OCI-LY1 (cell line): ENCODE measurements around the gene FKBP8.

Source experiments
- H2AFZ ChIP-seq: fragments of 200-600 bp; sonication (generic), shearing (Covaris generic); 2 replicates; pipeline ENCODE4 v1.6.0; 2014; ENCODE audit warnings: antibody characterized with exemption, mild to moderate bottlenecking, low read length
- H3F3A ChIP-seq: fragments of 200-600 bp; sonication (generic), shearing (Covaris generic); 2 replicates; pipeline ENCODE4 v1.6.0; 2014; ENCODE audit warnings: mild to moderate bottlenecking, antibody characterized with exemption, low read length, moderate library complexity; ENCODE audit not compliant: insufficient read depth
- H3K27ac ChIP-seq: fragments of 200-600 bp; sonication (generic); 2 replicates; pipeline ENCODE4 v1.5.1; 2014; ENCODE audit warnings: low read length, mixed run types, mild to moderate bottlenecking, low read depth; ENCODE audit not compliant: poor library complexity, severe bottlenecking
- H3K27me3 ChIP-seq: fragments of 200-600 bp; sonication (generic); 2 replicates; pipeline ENCODE4 v1.6.0; 2014; ENCODE audit warnings: antibody characterized with exemption, mild to moderate bottlenecking, low read length, moderate library complexity; ENCODE audit not compliant: insufficient read depth
- H3K36me3 ChIP-seq: fragments of 200-600 bp; sonication (generic); 2 replicates; pipeline ENCODE4 v1.6.1; 2014; ENCODE audit warnings: mild to moderate bottlenecking, antibody characterized with exemption, low read length, moderate library complexity, mixed read lengths; ENCODE audit not compliant: insufficient read depth
- H3K4me1 ChIP-seq: fragments of 200-600 bp; sonication (generic); 2 replicates; pipeline ENCODE4 v1.5.1; 2014; ENCODE audit warnings: mild to moderate bottlenecking, low read length, moderate library complexity; ENCODE audit not compliant: insufficient read depth, severe bottlenecking
- H3K4me2 ChIP-seq: fragments of 200-600 bp; sonication (generic), shearing (Covaris generic); 2 replicates; pipeline ENCODE4 v1.6.1; 2014; ENCODE audit warnings: low read length
- H3K4me3 ChIP-seq: fragments of 200-600 bp; sonication (generic); 2 replicates; pipeline ENCODE4 v1.5.1; 2014; ENCODE audit warnings: low read length, low read depth, mild to moderate bottlenecking, mixed read lengths; ENCODE audit not compliant: poor library complexity, severe bottlenecking
- H3K79me2 ChIP-seq: fragments of 200-600 bp; shearing (Covaris generic); 2 replicates; pipeline ENCODE4 v1.6.1; 2016; ENCODE audit warnings: mixed run types, low read length, mixed read lengths; ENCODE audit not compliant: insufficient read depth
- H3K9ac ChIP-seq: fragments of 200-600 bp; sonication (generic), shearing (Covaris generic); 2 replicates; pipeline ENCODE4 v1.6.1; 2014; ENCODE audit warnings: mild to moderate bottlenecking, low read length, mixed read lengths
- H3K9me2 ChIP-seq: fragments of 200-600 bp; sonication (generic), shearing (Covaris generic); 2 replicates; pipeline ENCODE4 v1.6.1; 2014; ENCODE audit warnings: low read depth, mild to moderate bottlenecking, low read length, mixed read lengths
- H3K9me3 ChIP-seq: fragments of 200-600 bp; shearing (Covaris generic); 2 replicates; pipeline ENCODE4 v1.6.1; 2014; ENCODE audit warnings: low read length, mixed read lengths
- H4K20me1 ChIP-seq: fragments of 200-600 bp; sonication (generic), shearing (Covaris generic); 2 replicates; pipeline ENCODE4 v1.6.0; 2016; ENCODE audit warnings: mild to moderate bottlenecking, low read length; ENCODE audit not compliant: insufficient read depth
- CTCF ChIP-seq: fragments of 200-600 bp; sonication (generic), shearing (Covaris generic); IDR thresholded peaks from 2 replicates; pipeline ENCODE4 v1.5.1; 2017; ENCODE audit warnings: mild to moderate bottlenecking, antibody characterized with exemption, low read length, moderate library complexity, mixed read lengths
- EZH2 ChIP-seq: fragments of 200-600 bp; sonication (generic), shearing (Covaris generic); IDR thresholded peaks from 2 replicates; pipeline ENCODE4 v1.8.0; 2017; ENCODE audit warnings: borderline replicate concordance, mixed run types, mild to moderate bottlenecking, antibody characterized with exemption, low read length, moderate library complexity, mixed read lengths

The FKBP8 gene

GRCh38 chr19:18508585-18508984 is 34.8 kb downstream of the FKBP8 start:
- no peak overlapping the region for H3K27ac ChIP-seq
- H3K27me3 ChIP-seq = no peaks in the 10 kb centered on the region
- no peaks in the 10 kb centered on the region for H3K9me3 ChIP-seq
- no peaks in the 10 kb centered on the region for H3K9me2 ChIP-seq
- H3F3A ChIP-seq = no peaks in the 10 kb centered on the region
- peaks cover 6% of the 10 kb centered on the region for H3K79me2 ChIP-seq
- no peak overlapping the region for H3K9ac ChIP-seq
- no peak overlapping the region for H3K4me2 ChIP-seq
- H2AFZ ChIP-seq = no peak overlapping the region
- H3K4me3 ChIP-seq = no peak overlapping the region
- no peaks in the 10 kb centered on the region for H4K20me1 ChIP-seq
- H3K4me1 ChIP-seq = peaks cover 22% of the 10 kb centered on the region
- H3K36me3 ChIP-seq = no peaks in the 10 kb centered on the region
- TF ChIP-seq EZH2 (no peak), CTCF (no peak)

- TF ChIP-seq EZH2 (no peak), CTCF (no peak)
- H3K4me1 ChIP-seq = peaks cover 28% of the 10 kb centered on the region
- no peaks in the 10 kb centered on the region for H3F3A ChIP-seq
- H3K9me3 ChIP-seq = no peaks in the 10 kb centered on the region
- no peak overlapping the region for H3K9ac ChIP-seq
- H3K27ac ChIP-seq = no peak overlapping the region
- no peak overlapping the region for H2AFZ ChIP-seq
- no peak overlapping the region for H3K4me2 ChIP-seq
- no peaks in the 10 kb centered on the region for H3K27me3 ChIP-seq
- no peak overlapping the region for H3K4me3 ChIP-seq
- no peaks in the 10 kb centered on the region for H3K9me2 ChIP-seq
- H3K36me3 ChIP-seq = no peaks in the 10 kb centered on the region
- no peaks in the 10 kb centered on the region for H4K20me1 ChIP-seq
- peaks cover 1% of the 10 kb centered on the region for H3K79me2 ChIP-seq
Measured at GRCh38 chr19:18507727-18508440, 35.5 kb downstream of the FKBP8 start.

- no peak overlapping the region for H3K9ac ChIP-seq
- H3K4me2 ChIP-seq = no peak overlapping the region
- no peaks in the 10 kb centered on the region for H3K79me2 ChIP-seq
- H3K9me2 ChIP-seq = no peaks in the 10 kb centered on the region
- H3K36me3 ChIP-seq = no peaks in the 10 kb centered on the region
- no peak overlapping the region for H2AFZ ChIP-seq
- H3K9me3 ChIP-seq = no peaks in the 10 kb centered on the region
- H3F3A ChIP-seq = no peaks in the 10 kb centered on the region
- no peak overlapping the region for H3K4me3 ChIP-seq
- no peaks in the 10 kb centered on the region for H4K20me1 ChIP-seq
- peaks cover 35% of the 10 kb centered on the region for H3K4me1 ChIP-seq
- no peaks in the 10 kb centered on the region for H3K27me3 ChIP-seq
- TF ChIP-seq CTCF (no peak), EZH2 (no peak)
- H3K27ac ChIP-seq = no peak overlapping the region
Measured at GRCh38 chr19:18507021-18507726, 36.2 kb downstream of the FKBP8 start.
